Neural cell (in vitro differentiated cells): ENCODE results near the gene OAS3.

Experiments
- CTCF ChIP-seq: fragments of 450-650 bp; IDR thresholded peaks from 2 replicates; pipeline ENCODE4 v1.5.1; 2014; ENCODE audit warnings: antibody characterized with exemption, mild to moderate bottlenecking, moderate library complexity; ENCODE audit not compliant: poor library complexity, severe bottlenecking
- EP300 ChIP-seq: fragments of 450-650 bp; conservative IDR thresholded peaks from 2 replicates; pipeline ENCODE4 v1.6.1; 2014; ENCODE audit warnings: antibody characterized with exemption, mild to moderate bottlenecking, moderate library complexity; ENCODE audit not compliant: poor library complexity, severe bottlenecking
- EZH2 ChIP-seq: fragments of 200-600, 300-800 bp; shearing (Covaris generic), sonication (generic); IDR thresholded peaks from 2 replicates; pipeline ENCODE4 v1.6.1; 2014; ENCODE audit warnings: antibody characterized with exemption, low read length, borderline replicate concordance, mild to moderate bottlenecking; ENCODE audit not compliant: insufficient read depth, poor library complexity, severe bottlenecking
- MXI1 ChIP-seq: fragments of 450-650 bp; conservative IDR thresholded peaks from 2 replicates; pipeline ENCODE4 v1.6.1; 2014; ENCODE audit warnings: antibody characterized with exemption, mild to moderate bottlenecking; ENCODE audit not compliant: poor library complexity, severe bottlenecking
- POLR2AphosphoS5 ChIP-seq: IDR thresholded peaks from 2 replicates; pipeline ENCODE4 v1.6.1; 2012
- RAD21 ChIP-seq: fragments of 450-650 bp; conservative IDR thresholded peaks from 2 replicates; pipeline ENCODE4 v1.6.1; 2014; ENCODE audit warnings: antibody characterized with exemption, mild to moderate bottlenecking, moderate library complexity
- SMC3 ChIP-seq: fragments of 450-650 bp; conservative IDR thresholded peaks from 2 replicates; pipeline ENCODE4 v1.6.1; 2014; ENCODE audit warnings: antibody characterized with exemption, mild to moderate bottlenecking, moderate library complexity; ENCODE audit not compliant: poor library complexity
- TAF1 ChIP-seq: IDR thresholded peaks from 2 replicates; pipeline ENCODE4 v1.6.1; 2012; ENCODE audit warnings: low read depth
- TF ChIP-seq, protein P1 (sequence below): IDR thresholded peaks from 2 replicates; pipeline ENCODE4 v1.6.1; 2012; ENCODE audit warnings: borderline replicate concordance

DNA sequence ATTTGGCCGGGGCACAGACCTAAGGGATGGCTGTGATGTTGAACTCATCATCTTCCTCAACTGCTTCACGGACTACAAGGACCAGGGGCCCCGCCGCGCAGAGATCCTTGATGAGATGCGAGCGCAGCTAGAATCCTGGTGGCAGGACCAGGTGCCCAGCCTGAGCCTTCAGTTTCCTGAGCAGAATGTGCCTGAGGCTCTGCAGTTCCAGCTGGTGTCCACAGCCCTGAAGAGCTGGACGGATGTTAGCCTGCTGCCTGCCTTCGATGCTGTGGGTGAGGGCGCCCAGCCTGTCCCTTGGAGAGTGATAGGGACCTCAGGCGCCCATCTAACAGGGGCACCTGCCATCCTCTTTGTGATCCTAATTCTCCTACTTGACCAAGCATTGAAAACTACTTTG is 12.4 kb downstream of the OAS3 start:
- TF ChIP-seq CTCF (no peak), POLR2AphosphoS5 (no peak), EP300 (no peak), EZH2 (no peak), RAD21 (no peak), TAF1 (no peak), MXI1 (no peak), SMC3 (no peak)
- TF ChIP-seq, protein P1, sequence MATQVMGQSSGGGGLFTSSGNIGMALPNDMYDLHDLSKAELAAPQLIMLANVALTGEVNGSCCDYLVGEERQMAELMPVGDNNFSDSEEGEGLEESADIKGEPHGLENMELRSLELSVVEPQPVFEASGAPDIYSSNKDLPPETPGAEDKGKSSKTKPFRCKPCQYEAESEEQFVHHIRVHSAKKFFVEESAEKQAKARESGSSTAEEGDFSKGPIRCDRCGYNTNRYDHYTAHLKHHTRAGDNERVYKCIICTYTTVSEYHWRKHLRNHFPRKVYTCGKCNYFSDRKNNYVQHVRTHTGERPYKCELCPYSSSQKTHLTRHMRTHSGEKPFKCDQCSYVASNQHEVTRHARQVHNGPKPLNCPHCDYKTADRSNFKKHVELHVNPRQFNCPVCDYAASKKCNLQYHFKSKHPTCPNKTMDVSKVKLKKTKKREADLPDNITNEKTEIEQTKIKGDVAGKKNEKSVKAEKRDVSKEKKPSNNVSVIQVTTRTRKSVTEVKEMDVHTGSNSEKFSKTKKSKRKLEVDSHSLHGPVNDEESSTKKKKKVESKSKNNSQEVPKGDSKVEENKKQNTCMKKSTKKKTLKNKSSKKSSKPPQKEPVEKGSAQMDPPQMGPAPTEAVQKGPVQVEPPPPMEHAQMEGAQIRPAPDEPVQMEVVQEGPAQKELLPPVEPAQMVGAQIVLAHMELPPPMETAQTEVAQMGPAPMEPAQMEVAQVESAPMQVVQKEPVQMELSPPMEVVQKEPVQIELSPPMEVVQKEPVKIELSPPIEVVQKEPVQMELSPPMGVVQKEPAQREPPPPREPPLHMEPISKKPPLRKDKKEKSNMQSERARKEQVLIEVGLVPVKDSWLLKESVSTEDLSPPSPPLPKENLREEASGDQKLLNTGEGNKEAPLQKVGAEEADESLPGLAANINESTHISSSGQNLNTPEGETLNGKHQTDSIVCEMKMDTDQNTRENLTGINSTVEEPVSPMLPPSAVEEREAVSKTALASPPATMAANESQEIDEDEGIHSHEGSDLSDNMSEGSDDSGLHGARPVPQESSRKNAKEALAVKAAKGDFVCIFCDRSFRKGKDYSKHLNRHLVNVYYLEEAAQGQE = no peak
